Measurements from ENCODE around the gene FXYD1.

GRCh38 chr19:35167251-35168119 lies 28.9 kb downstream of the FXYD1 start:
- TF ChIP-seq EZH2 (IDR thresholded peaks at IDR 0.05; ENCODE audit: insufficient read depth, poor library complexity, severe bottlenecking) (no peak), EZH2phosphoT487 (IDR thresholded peaks at IDR 0.05; ENCODE audit: insufficient read depth, low read depth) (no peak)

Data from GM23248 (cell line).